ENCODE results near the gene OSBPL10. TPM values are rescaled to one million over a fixed set of nuclear protein-coding genes. Genes with fewer than 3 reads are reported as not detected.

The OSBPL10 gene
- total and polyA plus RNA-seq, 5 donors from 2014 or later: 0.14 to 1.8 (median 0.21) TPM; not detected in 2

DNA sequence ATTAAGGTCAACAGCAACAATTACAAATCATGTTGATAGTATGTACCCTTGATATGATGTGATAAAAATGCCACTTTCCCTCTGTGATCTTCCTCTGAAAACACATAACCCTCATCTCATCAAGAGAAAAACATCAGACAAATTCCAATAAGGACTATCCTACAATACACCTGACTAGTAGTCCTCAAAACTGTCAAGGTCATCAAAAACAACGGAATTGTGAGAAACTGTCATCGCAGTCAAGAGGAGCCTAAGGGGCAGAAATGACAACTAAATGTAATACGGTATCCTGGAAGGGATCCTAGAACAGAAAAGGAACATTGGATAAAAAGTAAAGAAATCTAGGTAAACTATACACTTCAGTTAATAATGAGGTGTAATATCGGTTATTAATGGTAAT lies 59.2 kb downstream of the OSBPL10 start:
- Mint-ChIP-seq H3K4me1 (peaks cover 6 to 19% (median 11%) of the 10 kb centered on the region in 4 donors), H3K4me3 (no peak overlapping the region), H3K9me3 (peaks cover 2 to 21% (median 7%) of the 10 kb centered on the region in 7 donors), H3K27me3 (no peaks in the 10 kb centered on the region), H3K36me3 (no peaks in the 10 kb centered on the region), H3K27ac (no peak overlapping the region)
- Histone ChIP-seq H3K36me3 (ENCODE audit: control insufficient read depth, insufficient read depth, low read length) (no peaks in the 10 kb centered on the region), H3K27ac (ENCODE audit: insufficient read depth, low read length, poor library complexity, severe bottlenecking) (no peak overlapping the region), H3K9me3 (ENCODE audit: control insufficient read depth in 2 of 2, low read length in 2 of 2) (peaks cover 4 to 13% of the 10 kb centered on the region in 2 experiments), H3K27me3 (ENCODE audit: control insufficient read depth, insufficient read depth, low read length) (no peaks in the 10 kb centered on the region), H3K4me3 (ENCODE audit: low read depth, low read length) (no peak overlapping the region), H3K4me1 (ENCODE audit: control insufficient read depth, insufficient read depth, low read length, poor library complexity, severe bottlenecking) (peaks cover 10% of the 10 kb centered on the region)
- DNase-seq (no peak), ATAC-seq (ENCODE audit: low read depth in 2 of 2) (no peak)

DNA sequence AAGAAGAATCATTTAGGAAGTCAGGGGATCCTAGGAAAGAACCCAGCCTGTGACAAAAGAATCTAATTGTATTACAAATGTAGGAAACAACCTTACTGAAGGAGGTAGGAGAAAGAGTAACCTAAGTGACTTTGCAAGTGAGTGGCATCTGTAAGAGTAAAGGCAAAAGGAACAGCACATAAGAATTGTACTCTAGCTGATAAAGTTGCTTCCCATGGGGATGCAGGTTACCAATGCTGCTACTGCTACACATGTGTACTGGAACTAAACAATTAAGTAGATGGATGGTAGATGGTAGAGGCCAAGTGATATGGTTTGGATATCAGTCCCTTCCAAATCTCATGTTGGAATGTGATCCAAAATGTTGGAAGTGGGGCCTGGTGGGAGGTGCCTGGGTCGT lies 60.8 kb downstream of the OSBPL10 start:
- Histone ChIP-seq H3K4me3 (ENCODE audit: low read depth, low read length) (no peak overlapping the region), H3K9me3 (ENCODE audit: control insufficient read depth in 2 of 2, low read length in 2 of 2) (peaks cover 4 to 13% of the 10 kb centered on the region in 2 experiments), H3K27me3 (ENCODE audit: control insufficient read depth, insufficient read depth, low read length) (no peaks in the 10 kb centered on the region), H3K4me1 (ENCODE audit: control insufficient read depth, insufficient read depth, low read length, poor library complexity, severe bottlenecking) (peaks cover 10% of the 10 kb centered on the region), H3K27ac (ENCODE audit: insufficient read depth, low read length, poor library complexity, severe bottlenecking) (no peak overlapping the region), H3K36me3 (ENCODE audit: control insufficient read depth, insufficient read depth, low read length) (no peaks in the 10 kb centered on the region)
- DNase-seq: no peak
- Mint-ChIP-seq H3K4me3 (no peak overlapping the region), H3K9me3 (peaks cover 2 to 21% (median 7%) of the 10 kb centered on the region in 7 donors), H3K27me3 (peaks cover 7% of the 10 kb centered on the region), H3K27ac (no peak overlapping the region), H3K4me1 (peaks cover 10 to 26% (median 15%) of the 10 kb centered on the region in 4 donors), H3K36me3 (no peaks in the 10 kb centered on the region)
- no peak for ATAC-seq (ENCODE audit: low read depth in 2 of 2)

DNA sequence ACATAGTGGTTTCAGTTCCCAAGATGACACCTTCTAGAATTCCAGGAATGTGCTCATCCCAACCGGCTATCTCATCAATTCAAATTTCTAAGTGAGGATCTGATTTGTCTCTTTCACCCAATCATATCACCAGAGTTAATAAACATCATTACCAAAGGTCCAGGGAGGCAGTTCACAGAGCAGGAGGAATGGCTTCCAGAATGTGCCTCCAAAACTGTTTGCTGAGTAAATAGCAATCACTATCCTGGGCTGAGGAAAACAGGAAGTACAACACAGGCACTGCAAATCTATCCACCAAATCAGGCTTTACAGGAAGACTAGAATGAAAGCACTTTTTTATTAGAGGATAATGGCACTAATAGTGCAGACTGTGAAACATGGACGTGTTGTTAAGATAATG lies 61.5 kb downstream of the OSBPL10 start:
- no peaks in the 10 kb centered on the region for H3K36me3 Mint-ChIP-seq

DNA sequence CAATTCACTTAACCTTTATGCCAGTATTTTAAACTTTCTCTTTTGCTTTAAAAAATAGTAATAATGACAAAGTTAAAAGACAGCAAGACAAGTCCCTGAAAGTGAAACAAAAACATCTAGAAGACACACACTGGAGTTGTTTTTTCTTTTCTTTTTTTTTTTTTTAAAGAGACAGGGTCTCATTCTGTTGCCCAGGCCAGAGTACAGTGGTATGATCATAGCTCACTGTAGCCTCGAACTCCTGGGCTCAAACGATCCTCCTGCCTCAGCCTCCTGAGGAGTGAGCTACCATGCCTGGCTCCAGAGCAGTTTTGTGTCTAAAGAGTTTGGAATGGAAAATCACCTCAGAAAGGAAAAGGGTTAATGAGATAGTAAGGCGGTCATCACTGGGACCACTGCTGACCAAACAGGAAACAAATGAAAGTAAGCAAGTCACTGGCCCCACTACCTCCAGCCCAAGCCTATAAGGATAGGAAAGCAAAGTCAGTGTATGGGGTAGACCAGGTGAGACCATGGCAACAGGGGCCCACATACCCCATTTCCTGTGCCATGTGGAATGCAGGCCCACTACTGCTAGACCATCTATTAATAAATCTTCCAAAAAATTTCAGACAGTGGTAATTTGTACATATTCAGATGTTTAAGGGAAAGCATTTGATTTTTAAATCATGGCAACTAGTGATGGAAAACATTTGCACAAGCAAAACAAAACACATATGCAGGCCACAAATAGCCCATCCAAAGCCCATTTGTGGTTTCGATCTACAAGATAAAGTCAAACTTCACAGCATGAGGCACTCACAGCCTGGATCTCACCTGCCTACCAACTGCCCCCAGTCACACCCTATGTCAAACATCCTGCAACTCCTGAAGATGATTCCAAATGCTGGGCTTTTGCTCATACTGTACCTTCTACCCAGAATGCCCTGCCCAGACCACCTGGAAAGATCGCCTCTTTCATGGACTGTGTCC lies 62.6 kb downstream of the OSBPL10 start:
- DNase-seq: peak in 2 of 3 donors; percentile 37 to 68
- H3K4me1 ChIP-seq (ENCODE audit: control insufficient read depth, insufficient read depth, low read length, poor library complexity, severe bottlenecking): peaks cover 10% of the 10 kb centered on the region
- no peaks in the 10 kb centered on the region for H3K27me3 ChIP-seq (ENCODE audit: control insufficient read depth, insufficient read depth, low read length)
- H3K9me3 ChIP-seq (ENCODE audit: control insufficient read depth in 2 of 2, low read length in 2 of 2): peaks cover 4 to 13% of the 10 kb centered on the region in 2 experiments
- Mint-ChIP-seq H3K27me3 (peaks cover 7% of the 10 kb centered on the region), H3K27ac (peak overlapping the region in 2 of 3 donors; percentile 55 to 83), H3K4me1 (peaks cover 10 to 26% (median 15%) of the 10 kb centered on the region in 4 donors), H3K4me3 (peak overlapping the region; percentile 3 to 79 (median 69)), H3K9me3 (peaks cover 3 to 21% (median 7%) of the 10 kb centered on the region in 7 donors), H3K36me3 (no peaks in the 10 kb centered on the region)
- no peaks in the 10 kb centered on the region for H3K36me3 ChIP-seq (ENCODE audit: control insufficient read depth, insufficient read depth, low read length)
- peak; percentile 12 to 64 for ATAC-seq (ENCODE audit: low read depth in 2 of 2)
- no peak overlapping the region for H3K4me3 ChIP-seq (ENCODE audit: low read depth, low read length)
- H3K27ac ChIP-seq (ENCODE audit: insufficient read depth, low read length, poor library complexity, severe bottlenecking): no peak overlapping the region

More for the DNA sequence above, 61.5 kb downstream of the OSBPL10 start:
- H3K36me3 ChIP-seq (ENCODE audit: control insufficient read depth, insufficient read depth, low read length): no peaks in the 10 kb centered on the region
- H3K4me1 Mint-ChIP-seq: peaks cover 10 to 26% (median 15%) of the 10 kb centered on the region in 4 donors
- H3K27ac Mint-ChIP-seq: no peak overlapping the region
- H3K27ac ChIP-seq (ENCODE audit: insufficient read depth, low read length, poor library complexity, severe bottlenecking): no peak overlapping the region
- peaks cover 10% of the 10 kb centered on the region for H3K4me1 ChIP-seq (ENCODE audit: control insufficient read depth, insufficient read depth, low read length, poor library complexity, severe bottlenecking)
- H3K4me3 ChIP-seq (ENCODE audit: low read depth, low read length): no peak overlapping the region
- ATAC-seq (ENCODE audit: low read depth in 2 of 2) (no peak), DNase-seq (no peak)
- no peak overlapping the region for H3K4me3 Mint-ChIP-seq
- H3K27me3 Mint-ChIP-seq: peaks cover 7% of the 10 kb centered on the region
- peaks cover 3 to 21% (median 7%) of the 10 kb centered on the region in 7 donors for H3K9me3 Mint-ChIP-seq
- no peaks in the 10 kb centered on the region for H3K27me3 ChIP-seq (ENCODE audit: control insufficient read depth, insufficient read depth, low read length)
- peaks cover 4 to 13% of the 10 kb centered on the region in 2 experiments for H3K9me3 ChIP-seq (ENCODE audit: control insufficient read depth in 2 of 2, low read length in 2 of 2)

DNA sequence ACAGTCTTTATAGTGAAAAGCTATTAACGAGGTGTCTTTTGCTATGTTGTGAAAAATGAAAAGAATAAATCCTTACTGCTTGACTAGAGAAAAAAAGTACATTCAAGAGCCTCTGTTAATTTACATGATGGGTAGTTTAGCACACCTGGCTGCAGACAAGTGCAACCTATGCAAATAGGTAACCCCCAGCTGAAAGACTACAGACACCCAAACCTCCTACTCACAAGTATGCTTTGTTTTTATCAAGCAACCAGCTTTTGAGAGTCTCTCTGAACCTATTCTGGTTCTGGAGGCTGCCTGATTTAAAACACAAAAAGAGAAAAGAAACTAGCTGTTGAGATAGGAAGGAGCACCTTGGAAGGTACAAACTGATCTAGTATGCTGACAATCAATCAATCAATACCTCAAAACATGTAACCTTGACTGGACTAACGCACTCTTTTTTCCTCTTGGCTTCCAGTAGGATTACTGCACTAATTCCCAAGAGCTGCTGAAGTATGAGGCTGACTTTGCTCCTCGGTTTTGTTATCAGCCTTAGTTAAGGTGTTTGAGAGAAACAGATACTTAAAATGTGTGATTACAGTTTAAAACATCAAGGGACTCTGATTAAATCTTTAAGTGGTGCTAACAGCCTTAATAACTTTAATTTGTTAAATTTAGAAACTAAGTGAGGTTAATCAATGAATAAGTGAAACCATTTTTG lies 63.6 kb downstream of the OSBPL10 start:
- Histone ChIP-seq H3K4me3 (ENCODE audit: low read depth, low read length) (peak overlapping the region; percentile 33), H3K36me3 (ENCODE audit: control insufficient read depth, insufficient read depth, low read length) (no peaks in the 10 kb centered on the region), H3K9me3 (ENCODE audit: control insufficient read depth in 2 of 2, low read length in 2 of 2) (peaks cover 4 to 13% of the 10 kb centered on the region in 2 experiments), H3K27ac (ENCODE audit: insufficient read depth, low read length, poor library complexity, severe bottlenecking) (no peak overlapping the region), H3K4me1 (ENCODE audit: control insufficient read depth, insufficient read depth, low read length, poor library complexity, severe bottlenecking) (peaks cover 10% of the 10 kb centered on the region), H3K27me3 (ENCODE audit: control insufficient read depth, insufficient read depth, low read length) (no peaks in the 10 kb centered on the region)
- Mint-ChIP-seq H3K9me3 (peaks cover 3 to 21% (median 7%) of the 10 kb centered on the region in 7 donors), H3K27ac (peak overlapping the region; percentile 39 to 84 (median 45)), H3K4me3 (peak overlapping the region in 2 of 4 donors; percentile 6 to 39), H3K36me3 (no peaks in the 10 kb centered on the region), H3K27me3 (peaks cover 7% of the 10 kb centered on the region), H3K4me1 (peaks cover 10 to 26% (median 15%) of the 10 kb centered on the region in 4 donors)
- DNase-seq (peak in 1 of 3 donors; percentile 8), ATAC-seq (ENCODE audit: low read depth in 2 of 2) (no peak)

DNA sequence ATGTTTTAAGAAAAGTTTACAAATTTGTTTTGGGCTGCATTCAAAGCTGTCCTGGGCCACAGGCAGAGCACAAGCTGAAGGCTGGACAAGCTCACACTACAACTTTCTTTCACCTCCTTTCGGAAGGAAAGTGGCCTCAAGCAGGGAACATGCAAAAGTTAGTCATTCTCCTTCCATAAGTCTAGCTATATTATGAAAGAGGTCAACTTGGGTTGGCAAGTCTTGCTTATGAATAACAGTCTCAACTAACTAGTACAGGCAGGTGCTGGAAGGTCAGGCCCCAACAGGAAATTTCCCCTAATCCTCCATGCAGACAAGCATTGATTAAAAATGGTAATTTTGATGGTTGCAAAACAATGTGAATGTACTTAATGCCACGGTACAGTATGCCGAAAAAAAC lies 69.4 kb downstream of the OSBPL10 start:
- DNase-seq: no peak
- no peaks in the 10 kb centered on the region for H3K27me3 ChIP-seq (ENCODE audit: control insufficient read depth, insufficient read depth, low read length)
- no peak overlapping the region for H3K4me3 ChIP-seq (ENCODE audit: low read depth, low read length)
- no peak overlapping the region for H3K4me3 Mint-ChIP-seq
- H3K36me3 ChIP-seq (ENCODE audit: control insufficient read depth, insufficient read depth, low read length): no peaks in the 10 kb centered on the region
- H3K4me1 Mint-ChIP-seq: peaks cover 3 to 8% (median 5%) of the 10 kb centered on the region in 4 donors
- no peak overlapping the region for H3K27ac ChIP-seq (ENCODE audit: insufficient read depth, low read length, poor library complexity, severe bottlenecking)
- no peaks in the 10 kb centered on the region for H3K36me3 Mint-ChIP-seq
- no peak overlapping the region for H3K27ac Mint-ChIP-seq
- H3K9me3 ChIP-seq (ENCODE audit: control insufficient read depth in 2 of 2, low read length in 2 of 2): no peaks in the 10 kb centered on the region
- peaks cover 0 to 3% (median 0%) of the 10 kb centered on the region in 7 donors for H3K9me3 Mint-ChIP-seq
- peaks cover 14% of the 10 kb centered on the region for H3K27me3 Mint-ChIP-seq
- ATAC-seq (ENCODE audit: low read depth in 2 of 2): no peak
- H3K4me1 ChIP-seq (ENCODE audit: control insufficient read depth, insufficient read depth, low read length, poor library complexity, severe bottlenecking): no peaks in the 10 kb centered on the region

DNA sequence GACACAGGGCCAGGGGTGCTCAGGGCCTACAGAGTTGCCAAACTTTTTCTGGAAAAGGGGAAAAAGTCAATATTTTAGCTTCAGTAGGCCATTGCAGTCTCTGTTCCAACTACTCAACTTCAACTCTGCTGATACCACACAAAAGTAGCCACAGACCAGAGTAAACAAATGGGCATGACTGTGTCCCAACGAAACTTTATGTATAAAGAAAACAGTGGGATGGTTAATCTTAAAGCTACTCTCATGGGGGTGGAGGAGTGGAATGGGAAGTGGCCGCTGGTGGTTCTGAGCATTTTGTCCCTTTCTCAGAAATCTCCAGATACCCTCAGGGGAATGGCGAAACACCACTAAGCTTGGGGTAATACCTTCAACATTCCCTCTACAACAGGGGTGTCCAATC lies 69.9 kb downstream of the OSBPL10 start:
- Histone ChIP-seq H3K36me3 (ENCODE audit: control insufficient read depth, insufficient read depth, low read length) (no peaks in the 10 kb centered on the region), H3K27me3 (ENCODE audit: control insufficient read depth, insufficient read depth, low read length) (no peaks in the 10 kb centered on the region), H3K4me1 (ENCODE audit: control insufficient read depth, insufficient read depth, low read length, poor library complexity, severe bottlenecking) (no peaks in the 10 kb centered on the region), H3K9me3 (ENCODE audit: control insufficient read depth in 2 of 2, low read length in 2 of 2) (no peaks in the 10 kb centered on the region), H3K4me3 (ENCODE audit: low read depth, low read length) (no peak overlapping the region), H3K27ac (ENCODE audit: insufficient read depth, low read length, poor library complexity, severe bottlenecking) (no peak overlapping the region)
- no peak for ATAC-seq (ENCODE audit: low read depth in 2 of 2)
- Mint-ChIP-seq H3K4me3 (no peak overlapping the region), H3K36me3 (no peaks in the 10 kb centered on the region), H3K27ac (no peak overlapping the region), H3K4me1 (peaks cover 0 to 8% (median under 1%) of the 10 kb centered on the region in 4 donors), H3K9me3 (peaks cover 0 to 3% (median 0%) of the 10 kb centered on the region in 7 donors), H3K27me3 (peaks cover 14% of the 10 kb centered on the region)
- no peak for DNase-seq

All from CD4-positive, CD25-positive, alpha-beta regulatory T cell (primary cell).